IMR-90 (cell line): Measurements from ENCODE around the gene CFAP299. TPM values are rescaled to one million over a fixed set of nuclear protein-coding genes. Genes with fewer than 3 reads are reported as not detected.

Experiments
- ATAC-seq: fragments of 200-7000 bp; cut with Tn5 transposase; 2 replicates; pipeline ENCODE4 v1.9.1; 2020; ENCODE audit warnings: low read depth, mild to moderate bottlenecking, moderate library complexity
- BruUV-seq: library from RNA; stranded (reverse); fragments of 400-500 nt; replicated peaks from 2 replicates; lab custom pipeline; 2021; lab: Mats Ljungman, UMichigan
- CTCF ChIA-PET: fragments of 300-600 bp; formaldehyde crosslinking; extraction: SDS; loops from one replicate; lab custom pipeline; 2021; ENCODE audit warnings: antibody characterized with exemption; lab: Yijun Ruan, JAX
- POLR2A ChIA-PET: fragments of 300-600 bp; sonication (Branson Sonifier 250); formaldehyde crosslinking; loops from one replicate; lab custom pipeline; 2022; ENCODE audit warnings: antibody characterized with exemption; ENCODE audit not compliant: unreplicated experiment; lab: Charles Lee
- DNase-seq: peaks from one replicate; pipeline ENCODE4 v3.0.0; 2013
- H2AFZ ChIP-seq: replicated peaks from 2 replicates; pipeline ENCODE3; 2013; ENCODE audit warnings: low read length, mild to moderate bottlenecking; ENCODE audit not compliant: poor library complexity
- H2AK5ac ChIP-seq: 2 replicates; pipeline ENCODE4 v1.6.1; 2013; ENCODE audit warnings: low read depth, low read length, inconsistent platforms
- H2AK9ac ChIP-seq: replicated peaks from 2 replicates; pipeline ENCODE3; 2013; ENCODE audit warnings: mild to moderate bottlenecking, low read depth, low read length, moderate library complexity; ENCODE audit not compliant: poor library complexity
- H2BK120ac ChIP-seq: 2 replicates; pipeline ENCODE4 v1.6.1; 2013; ENCODE audit warnings: low read depth, low read length, inconsistent platforms
- H2BK15ac ChIP-seq: 3 replicates; pipeline ENCODE4 v1.6.1; 2013; ENCODE audit warnings: low read depth, low read length, inconsistent platforms
- H2BK20ac ChIP-seq: 2 replicates; pipeline ENCODE4 v1.6.1; 2013; ENCODE audit warnings: low read depth, mild to moderate bottlenecking, inconsistent platforms, low read length, moderate library complexity
- H2BK5ac ChIP-seq: 2 replicates; pipeline ENCODE4 v1.6.1; 2013; ENCODE audit warnings: mild to moderate bottlenecking, low read depth, low read length, inconsistent platforms; ENCODE audit not compliant: poor library complexity, severe bottlenecking
- H3K14ac ChIP-seq: replicated peaks from 2 replicates; pipeline ENCODE4 v1.6.1; 2013; ENCODE audit warnings: low read depth, low read length, inconsistent platforms
- H3K18ac ChIP-seq: 2 replicates; pipeline ENCODE4 v1.6.1; 2013; ENCODE audit warnings: low read depth, low read length, control low read depth
- H3K23ac ChIP-seq: 2 replicates; pipeline ENCODE4 v1.6.1; 2013; ENCODE audit warnings: low read depth, low read length, inconsistent platforms
- H3K27ac ChIP-seq: 2 replicates; pipeline ENCODE4 v1.5.1; 2013; ENCODE audit warnings: mild to moderate bottlenecking, control low read depth, low read length; ENCODE audit not compliant: insufficient read depth
- H3K27me3 ChIP-seq: 2 replicates; pipeline ENCODE4 v1.6.1; 2013; ENCODE audit warnings: low read length; ENCODE audit not compliant: control insufficient read depth, insufficient read depth
- H3K36me3 ChIP-seq: 2 replicates; pipeline ENCODE4 v1.6.1; 2013; ENCODE audit warnings: low read length, mixed read lengths; ENCODE audit not compliant: control insufficient read depth, insufficient read depth
- H3K4ac ChIP-seq: 2 replicates; pipeline ENCODE4 v1.6.1; 2013; ENCODE audit warnings: low read depth, low read length, inconsistent platforms
- H3K4me1 ChIP-seq: 2 replicates; pipeline ENCODE4 v1.6.1; 2013; ENCODE audit warnings: low read length, mixed read lengths; ENCODE audit not compliant: control insufficient read depth, insufficient read depth
- H3K4me2 ChIP-seq: 2 replicates; pipeline ENCODE4 v1.6.1; 2013; ENCODE audit warnings: low read depth, mild to moderate bottlenecking, control low read depth, low read length, moderate library complexity
- H3K4me3 ChIP-seq: 2 replicates; pipeline ENCODE4 v1.5.1; 2013; ENCODE audit warnings: low read depth, mild to moderate bottlenecking, control low read depth, low read length, moderate library complexity; ENCODE audit not compliant: insufficient read depth
- H3K56ac ChIP-seq: 2 replicates; pipeline ENCODE4 v1.6.1; 2013; ENCODE audit warnings: low read length, inconsistent platforms; ENCODE audit not compliant: insufficient read depth; ENCODE audit errors: extremely low read depth
- H3K79me1 ChIP-seq, 2 experiments: 2 replicates each; pipeline ENCODE4 v1.6.1; 2013; ENCODE audit warnings: low read length in 2 of 2, inconsistent platforms in 1 of 2, low read depth in 1 of 2
- H3K9ac ChIP-seq: 2 replicates; pipeline ENCODE4 v1.6.1; 2013; ENCODE audit warnings: low read depth, low read length, control low read depth
- H3K9me1 ChIP-seq: 2 replicates; pipeline ENCODE4 v1.6.1; 2013; ENCODE audit warnings: low read length, inconsistent platforms; ENCODE audit not compliant: insufficient read depth
- H3K9me3 ChIP-seq: 2 replicates; pipeline ENCODE4 v1.6.1; 2013; ENCODE audit warnings: low read length; ENCODE audit not compliant: control insufficient read depth, insufficient read depth
- H4K20me1 ChIP-seq: 2 replicates; pipeline ENCODE4 v1.6.1; 2013; ENCODE audit warnings: low read length, inconsistent platforms; ENCODE audit not compliant: insufficient read depth
- H4K5ac ChIP-seq: 2 replicates; pipeline ENCODE4 v1.6.1; 2013; ENCODE audit warnings: mild to moderate bottlenecking, low read depth, low read length, control low read depth
- H4K8ac ChIP-seq, 2 experiments: 2 replicates each; pipeline ENCODE4 v1.6.1; 2013; ENCODE audit warnings: low read depth in 2 of 2, low read length in 2 of 2, control low read depth in 1 of 2, inconsistent platforms in 1 of 2
- H4K91ac ChIP-seq: 2 replicates; pipeline ENCODE4 v1.6.1; 2013; ENCODE audit warnings: low read depth, low read length, inconsistent platforms; ENCODE audit not compliant: insufficient read depth
- BHLHE40 ChIP-seq: fragments of 150-350 bp; IDR thresholded peaks from 2 replicates; pipeline ENCODE4 v1.6.1; 2016; ENCODE audit warnings: mild to moderate bottlenecking, low read depth, low read length
- CEBPB ChIP-seq: IDR thresholded peaks from 2 replicates; pipeline ENCODE4 v1.6.1; 2012; ENCODE audit warnings: low read depth, low read length, improper control_type of control experiment
- CHD1 ChIP-seq: IDR thresholded peaks from 2 replicates; pipeline ENCODE4 v1.6.1; 2012; ENCODE audit warnings: low read depth, low read length, improper control_type of control experiment
- CTCF ChIP-seq: conservative IDR thresholded peaks from 2 replicates; pipeline ENCODE4 v1.5.1; 2012; ENCODE audit warnings: mild to moderate bottlenecking, low read depth, low read length, improper control_type of control experiment
- ELK1 ChIP-seq: fragments of 150-350 bp; IDR thresholded peaks from 2 replicates; pipeline ENCODE4 v1.6.1; 2016; ENCODE audit warnings: low read depth, mild to moderate bottlenecking, low read length, moderate library complexity, borderline replicate concordance
- FOS ChIP-seq: fragments of 150-350 bp; IDR thresholded peaks from 2 replicates; pipeline ENCODE4 v1.6.1; 2016; ENCODE audit warnings: low read depth, low read length
- MAFK ChIP-seq: IDR thresholded peaks from 2 replicates; pipeline ENCODE4 v1.6.1; 2012; ENCODE audit warnings: low read depth, low read length, improper control_type of control experiment
- MAZ ChIP-seq: IDR thresholded peaks from 2 replicates; pipeline ENCODE4 v1.6.1; 2012; ENCODE audit warnings: low read depth, mild to moderate bottlenecking, low read length, improper control_type of control experiment, moderate library complexity, borderline replicate concordance
- MXI1 ChIP-seq: IDR thresholded peaks from 2 replicates; pipeline ENCODE4 v1.6.1; 2012; ENCODE audit warnings: low read depth, mild to moderate bottlenecking, low read length, moderate library complexity, borderline replicate concordance
- NFE2L2 ChIP-seq: fragments of 150-350 bp; IDR thresholded peaks from 2 replicates; pipeline ENCODE4 v1.6.1; 2016; ENCODE audit warnings: low read depth, mild to moderate bottlenecking, low read length
- POLR2A ChIP-seq: IDR thresholded peaks from 2 replicates; pipeline ENCODE4 v1.6.1; 2012; ENCODE audit warnings: mild to moderate bottlenecking, low read depth, low read length
- RAD21 ChIP-seq: IDR thresholded peaks from 2 replicates; pipeline ENCODE4 v1.6.1; 2012; ENCODE audit warnings: low read length, improper control_type of control experiment
- RCOR1 ChIP-seq: IDR thresholded peaks from 2 replicates; pipeline ENCODE4 v1.6.1; 2012; ENCODE audit warnings: mild to moderate bottlenecking, low read length, improper control_type of control experiment; ENCODE audit not compliant: insufficient replicate concordance
- RFX5 ChIP-seq: IDR thresholded peaks from 2 replicates; pipeline ENCODE4 v1.8.0; 2012; ENCODE audit warnings: low read depth, mild to moderate bottlenecking, low read length, moderate library complexity
- WGBS, 2 experiments: methylation state at CpG; one replicate each; pipeline versions ENCODE4 v1.1.5 to v1.1.7; 2013; ENCODE audit warnings: missing lambda C conversion rate in 2 of 2; ENCODE audit not compliant: insufficient read length in 1 of 2; ENCODE audit errors: extremely low coverage in 2 of 2; 5-methylcytosine and 5-hydroxymethylcytosine counted together
- dilution Hi-C: fragments of 300-500 bp; cut with HindIII; formaldehyde crosslinking; loops from one replicate; pipeline ENCODE4 v1.14.3; 2018; ENCODE audit warnings: low sequenced_read_pairs; ENCODE audit not compliant: unreplicated experiment
- in situ Hi-C: fragments of 300-500 bp; cut with MboI; formaldehyde crosslinking; loops from 3 replicates; pipeline ENCODE4 v1.14.3; 2019; ENCODE audit warnings: low sequenced_read_pairs, inconsistent platforms, mixed read lengths
- intact Hi-C: fragments of 100-400 bp; cut with micrococcal nuclease; formaldehyde crosslinking; loops from 2 replicates; pipeline ENCODE4 v1.10.0; 2022
- polyA plus RNA-seq, 3 experiments: library from polyadenylated mRNA; depleted of rRNA; stranded (reverse); fragments of >200 nt; gene quantifications; 2 replicates each; pipeline ENCODE4 v1.2.3, GENCODE V29; 2012; ENCODE audit warnings: low replicate concordance in 1 of 3
- total RNA-seq: library from RNA; depleted of rRNA; stranded (reverse); fragments of >200 nt; gene quantifications from 2 replicates; pipeline ENCODE4 v1.2.3, GENCODE V29; 2012

Gene CFAP299
- total and polyA plus RNA-seq, 2 of the 4 experiments (the other 2 are of a cell fraction), result 1.0 to 1.1 TPM

DNA sequence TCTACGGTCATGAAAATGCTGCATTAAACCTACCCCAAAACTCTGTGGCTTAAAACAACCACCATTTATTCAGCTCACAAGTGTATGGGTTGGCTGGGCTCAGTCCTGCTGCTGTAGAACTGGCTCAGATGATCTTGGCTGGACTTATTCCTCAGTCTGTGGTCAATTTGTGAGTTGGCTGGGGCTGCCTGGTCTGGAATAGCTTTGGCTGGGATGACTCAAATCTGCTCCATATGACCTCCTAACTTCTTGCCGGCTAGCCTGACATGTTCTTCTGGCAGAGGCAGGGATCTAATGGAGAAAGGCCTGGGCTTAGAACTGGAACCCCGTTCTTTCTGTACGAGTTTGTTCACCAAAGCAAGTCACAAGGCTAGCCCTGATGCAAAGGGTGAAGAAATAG, 71.7 kb downstream of the CFAP299 start:
- H3K27ac ChIP-seq, result no peak overlapping the region
- no peak overlapping the region for H3K9ac ChIP-seq
- H3K9me1 ChIP-seq, result no peaks in the 10 kb centered on the region
- no peak overlapping the region for H4K5ac ChIP-seq
- no peak overlapping the region for H2BK15ac ChIP-seq
- no peak overlapping the region for H3K56ac ChIP-seq
- H2AK5ac ChIP-seq, result no peak overlapping the region
- H3K4ac ChIP-seq, result no peak overlapping the region
- DNase-seq (peak; percentile 88), ATAC-seq (peak; percentile 86)
- WGBS, 2 experiments, result 100% methylated on average over 1 of the region's 4 CpGs; no CpG with 5 or more reads in 1 of the 2 experiments
- no peaks in the 10 kb centered on the region for H4K20me1 ChIP-seq
- H3K18ac ChIP-seq, result no peak overlapping the region
- H3K4me3 ChIP-seq, result no peak overlapping the region
- H3K23ac ChIP-seq, result no peak overlapping the region
- no peak overlapping the region for H3K14ac ChIP-seq
- no peak overlapping the region for H4K91ac ChIP-seq
- CTCF ChIA-PET, result no interaction called here
- dilution Hi-C loops, result no loop called here
- no peaks in the 10 kb centered on the region for H3K27me3 ChIP-seq
- H4K8ac ChIP-seq, result no peak overlapping the region
- H2BK120ac ChIP-seq, result no peak overlapping the region
- no peak overlapping the region for H2BK20ac ChIP-seq
- H3K9me3 ChIP-seq, result no peaks in the 10 kb centered on the region
- H2AK9ac ChIP-seq, result no peak overlapping the region
- POLR2A ChIA-PET, result no interaction called here
- no TSS peak for BruUV-seq
- H2BK5ac ChIP-seq, result no peak overlapping the region
- in situ Hi-C loops, result no loop called here
- TF ChIP-seq NFE2L2 (no peak), CHD1 (no peak), ELK1 (no peak), RCOR1 (no peak), FOS (no peak), MXI1 (no peak), CTCF (no peak), RAD21 (no peak), MAFK (no peak), BHLHE40 (no peak), MAZ (no peak), CEBPB (no peak), POLR2A (no peak), RFX5 (no peak)
- H3K79me1 ChIP-seq, result no peaks in the 10 kb centered on the region
- H3K4me2 ChIP-seq, result no peak overlapping the region
- no peaks in the 10 kb centered on the region for H3K4me1 ChIP-seq
- no peak overlapping the region for H2AFZ ChIP-seq
- intact Hi-C loops, result no loop called here
- H3K36me3 ChIP-seq, result no peaks in the 10 kb centered on the region
